Measurements from ENCODE around the gene WDR4. TPM values are rescaled to one million over a fixed set of nuclear protein-coding genes. Genes with fewer than 3 reads are reported as not detected.

Gene WDR4
- total RNA-seq, 1 experiment from 2014 or later: 17.6 TPM

- no peaks in the 10 kb centered on the region for H3K4me1 ChIP-seq (replicated peaks; ENCODE audit: insufficient read depth)
- no peaks in the 10 kb centered on the region for H3K9me2 ChIP-seq (ENCODE audit: insufficient read depth)
- H3K79me2 ChIP-seq (ENCODE audit: low read depth): no peaks in the 10 kb centered on the region
- no peak for DNase-seq
- intact Hi-C loops (cut with micrococcal nuclease; ENCODE audit: unreplicated experiment): no loop called here
- H3K4me3 ChIP-seq: no peak overlapping the region
- CTCF ChIA-PET: no interaction called here
- no peak overlapping the region for H2AFZ ChIP-seq
- H3K27me3 ChIP-seq (ENCODE audit: insufficient read depth, low read depth): no peaks in the 10 kb centered on the region
- H3K9me3 ChIP-seq (ENCODE audit: insufficient read depth, low read depth): no peaks in the 10 kb centered on the region
- no peaks in the 10 kb centered on the region for H3K36me3 ChIP-seq (ENCODE audit: low read depth)
- BruUV-seq (replicated peaks): no TSS peak
- H3K27ac ChIP-seq: no peak overlapping the region
- POLR2A ChIA-PET (ENCODE audit: unreplicated experiment): interaction anchor here (0.6 kb wide), 1 partner anchor 327 kb away, joined by 3 read pairs; no protein-coding TSS in a partner anchor
- no peak for TF ChIP-seq CTCF (conservative IDR thresholded peaks at IDR 0.05)
- TF ChIP-seq EZH2 (IDR thresholded peaks at IDR 0.05; ENCODE audit: low read depth): no peak
- H3K4me2 ChIP-seq: no peak overlapping the region
- H3F3A ChIP-seq (ENCODE audit: insufficient read depth, low read depth): no peaks in the 10 kb centered on the region
- no peaks in the 10 kb centered on the region; the same call in 1 of the 2 replicates for H4K20me1 ChIP-seq (ENCODE audit: insufficient read depth)
Observed at GRCh38 chr21:42906233-42906632, 26.9 kb upstream of the WDR4 start.

GRCh38 chr21:42905195-42905594 lies 25.9 kb upstream of the WDR4 start:
- Histone ChIP-seq H4K20me1 (ENCODE audit: insufficient read depth) (no peaks in the 10 kb centered on the region; the same call in 1 of the 2 replicates), H3K79me2 (ENCODE audit: low read depth) (no peaks in the 10 kb centered on the region), H3K9me3 (ENCODE audit: insufficient read depth, low read depth) (no peaks in the 10 kb centered on the region), H3K4me3 (no peak overlapping the region), H3K4me1 (replicated peaks; ENCODE audit: insufficient read depth) (no peaks in the 10 kb centered on the region), H3K36me3 (ENCODE audit: low read depth) (no peaks in the 10 kb centered on the region), H3K9me2 (ENCODE audit: insufficient read depth) (no peaks in the 10 kb centered on the region), H3K27ac (no peak overlapping the region), H3K4me2 (no peak overlapping the region), H3K27me3 (ENCODE audit: insufficient read depth, low read depth) (no peaks in the 10 kb centered on the region), H2AFZ (no peak overlapping the region), H3F3A (ENCODE audit: insufficient read depth, low read depth) (no peaks in the 10 kb centered on the region)
- no peak for DNase-seq
- CTCF ChIA-PET: no interaction called here
- POLR2A ChIA-PET (ENCODE audit: unreplicated experiment): no interaction called here
- TF ChIP-seq CTCF (conservative IDR thresholded peaks at IDR 0.05) (no peak), EZH2 (IDR thresholded peaks at IDR 0.05; ENCODE audit: low read depth) (no peak)
- BruUV-seq (replicated peaks): no TSS peak
- intact Hi-C loops (cut with micrococcal nuclease; ENCODE audit: unreplicated experiment): no loop called here

GRCh38 chr21:42903817-42904216 lies 24.5 kb upstream of the WDR4 start:
- no peaks in the 10 kb centered on the region for H3K36me3 ChIP-seq (ENCODE audit: low read depth)
- no peaks in the 10 kb centered on the region for H3F3A ChIP-seq (ENCODE audit: insufficient read depth, low read depth)
- no peak overlapping the region for H2AFZ ChIP-seq
- BruUV-seq (replicated peaks): no TSS peak
- TF ChIP-seq CTCF (conservative IDR thresholded peaks at IDR 0.05): no peak
- intact Hi-C loops (cut with micrococcal nuclease; ENCODE audit: unreplicated experiment): no loop called here
- no peak overlapping the region for H3K4me3 ChIP-seq
- H3K27ac ChIP-seq: no peak overlapping the region
- no peaks in the 10 kb centered on the region for H3K79me2 ChIP-seq (ENCODE audit: low read depth)
- no peaks in the 10 kb centered on the region for H3K4me1 ChIP-seq (replicated peaks; ENCODE audit: insufficient read depth)
- H3K9me3 ChIP-seq (ENCODE audit: insufficient read depth, low read depth): no peaks in the 10 kb centered on the region
- H3K4me2 ChIP-seq: no peak overlapping the region
- ChIA-PET POLR2A (ENCODE audit: unreplicated experiment) (interaction anchor here (0.6 kb wide), 1 partner anchor 12 kb away, joined by 4 read pairs; no protein-coding TSS in a partner anchor), CTCF (no interaction called here)
- DNase-seq: no peak
- H3K9me2 ChIP-seq (ENCODE audit: insufficient read depth): no peaks in the 10 kb centered on the region
- H3K27me3 ChIP-seq (ENCODE audit: insufficient read depth, low read depth): no peaks in the 10 kb centered on the region
- H4K20me1 ChIP-seq (ENCODE audit: insufficient read depth): no peaks in the 10 kb centered on the region; the same call in 1 of the 2 replicates
